ENCODE results near the gene TAF10.

The TAF10 gene

GRCh38 chr11:6576471-6577373 lies 35.3 kb downstream of the TAF10 start:
- DNase-seq: peak; percentile 35

DNA sequence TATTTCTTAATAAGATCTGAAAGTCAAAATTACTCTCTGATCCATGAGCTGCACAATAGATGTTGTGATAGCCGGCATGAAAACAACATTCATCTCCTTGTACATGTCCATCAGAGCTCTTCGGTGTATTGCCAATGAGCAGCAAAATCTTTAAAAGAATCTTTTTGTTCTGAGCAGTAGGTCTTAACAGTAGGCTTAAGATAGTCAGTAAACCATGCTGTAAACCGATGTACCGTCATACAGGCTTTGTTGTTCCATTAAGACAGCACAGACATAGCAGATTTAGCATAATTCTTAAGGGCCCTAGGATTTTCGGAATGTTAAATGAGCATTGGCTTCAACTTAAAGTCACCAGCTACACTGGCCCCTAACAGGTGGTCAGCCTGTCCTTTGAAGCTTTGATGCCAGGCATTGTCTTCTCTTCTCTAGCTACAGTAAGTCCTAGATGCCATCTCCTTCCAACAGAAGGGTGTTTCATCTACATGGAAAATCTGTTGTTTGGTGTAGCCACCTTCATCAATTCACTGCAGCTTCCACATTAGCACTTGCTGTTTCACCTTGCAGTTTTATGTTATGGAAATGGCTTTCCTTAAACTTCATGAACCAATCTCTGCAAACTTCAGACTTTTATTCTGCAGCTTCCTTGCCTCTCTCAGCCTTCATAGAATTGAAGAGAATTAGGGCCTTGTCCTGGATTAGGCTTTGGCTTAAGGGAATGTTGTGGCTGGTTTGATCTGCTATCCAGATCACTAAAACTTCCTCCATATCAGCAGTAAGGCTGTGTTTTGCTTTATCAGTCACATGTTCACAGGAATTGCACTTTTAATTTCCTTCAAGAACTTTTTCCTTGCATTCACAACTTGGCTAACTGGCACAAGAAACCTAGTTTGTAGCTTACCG lies 37.0 kb downstream of the TAF10 start:
- DNase-seq: no peak

GRCh38 chr11:6572215-6572614 lies 39.8 kb downstream of the TAF10 start:
- DNase-seq: no peak

DNA sequence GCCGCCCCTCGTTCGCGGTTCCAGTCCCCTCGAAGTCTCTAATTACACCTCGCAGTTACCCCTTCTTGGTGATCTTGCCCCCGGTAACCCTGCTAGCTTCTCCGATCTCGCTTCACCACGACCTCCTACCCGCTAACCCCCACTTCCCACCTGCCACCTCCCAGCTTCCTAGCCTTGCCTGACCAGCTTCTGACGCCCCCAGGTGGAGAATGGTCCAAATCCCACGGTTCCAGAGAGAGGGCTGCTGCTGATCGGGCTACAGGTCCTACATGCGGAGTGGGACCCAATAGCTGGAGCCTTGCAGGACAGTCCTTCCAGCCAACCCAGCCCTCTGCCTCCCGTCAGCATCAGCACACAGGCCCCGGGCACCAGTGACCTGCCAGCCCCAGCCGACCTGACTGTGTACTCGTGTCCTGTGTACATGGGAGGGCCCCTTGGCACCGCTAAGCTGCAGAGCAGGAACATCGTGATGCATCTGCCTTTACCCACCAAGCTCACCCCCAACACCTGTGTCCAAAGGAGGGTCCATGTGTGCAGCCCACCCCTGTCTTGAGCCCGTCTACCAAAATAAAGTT lies 40.5 kb downstream of the TAF10 start:
- DNase-seq: no peak

DNA sequence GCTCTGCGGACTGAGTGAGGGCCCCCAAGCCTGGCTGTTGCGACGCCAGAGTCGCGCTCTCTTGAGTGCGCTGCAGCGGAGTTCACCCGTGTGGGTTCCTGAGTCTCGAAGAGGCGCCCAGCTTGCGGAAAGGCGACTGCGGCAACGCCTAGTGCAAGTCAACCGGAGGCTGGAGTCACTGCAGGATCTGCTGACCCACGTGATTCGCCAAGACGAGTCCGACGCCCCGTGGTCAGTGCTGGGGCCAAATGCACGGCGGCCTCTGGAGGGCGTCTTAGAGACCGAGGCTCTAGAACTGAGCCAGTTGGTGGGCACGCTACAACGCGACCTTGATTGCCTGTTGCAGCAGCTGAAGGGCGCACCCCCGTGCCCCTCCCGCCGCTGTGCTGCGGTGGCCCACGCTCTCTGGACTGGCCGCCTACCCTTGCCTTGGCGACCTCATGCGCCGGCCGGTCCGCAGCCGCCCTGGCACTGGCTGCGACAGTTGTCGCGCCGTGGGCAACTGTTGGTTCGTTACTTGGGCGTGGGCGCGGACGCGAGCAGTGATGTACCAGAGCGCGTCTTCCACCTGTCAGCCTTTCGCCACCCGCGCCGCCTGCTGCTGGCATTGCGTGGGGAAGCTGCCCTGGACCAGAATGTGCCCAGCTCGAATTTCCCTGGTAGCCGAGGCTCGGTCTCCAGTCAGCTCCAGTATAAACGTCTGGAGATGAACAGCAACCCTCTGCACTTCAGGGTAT lies 41.2 kb downstream of the TAF10 start:
- DNase-seq: no peak

DNA sequence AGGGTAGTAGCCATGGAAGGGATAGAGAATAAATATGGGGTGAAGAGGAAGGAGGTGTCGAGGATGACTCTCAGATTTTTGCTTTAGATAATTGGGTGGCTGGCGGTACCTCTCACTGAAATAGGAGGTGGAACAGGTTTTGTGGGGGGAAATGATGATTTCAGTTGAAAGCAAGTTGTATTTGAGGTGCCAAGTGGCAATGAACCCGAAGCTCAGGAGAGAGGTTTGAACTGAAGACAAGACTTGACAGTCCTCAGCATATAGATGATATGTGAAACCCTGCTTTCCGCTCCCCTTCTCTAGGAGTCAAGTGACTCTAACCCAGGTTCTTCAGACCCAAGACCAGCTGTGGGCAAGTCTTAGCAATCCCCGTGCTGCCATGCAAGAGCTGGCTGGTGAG lies 42.3 kb downstream of the TAF10 start:
- DNase-seq: no peak

DNA sequence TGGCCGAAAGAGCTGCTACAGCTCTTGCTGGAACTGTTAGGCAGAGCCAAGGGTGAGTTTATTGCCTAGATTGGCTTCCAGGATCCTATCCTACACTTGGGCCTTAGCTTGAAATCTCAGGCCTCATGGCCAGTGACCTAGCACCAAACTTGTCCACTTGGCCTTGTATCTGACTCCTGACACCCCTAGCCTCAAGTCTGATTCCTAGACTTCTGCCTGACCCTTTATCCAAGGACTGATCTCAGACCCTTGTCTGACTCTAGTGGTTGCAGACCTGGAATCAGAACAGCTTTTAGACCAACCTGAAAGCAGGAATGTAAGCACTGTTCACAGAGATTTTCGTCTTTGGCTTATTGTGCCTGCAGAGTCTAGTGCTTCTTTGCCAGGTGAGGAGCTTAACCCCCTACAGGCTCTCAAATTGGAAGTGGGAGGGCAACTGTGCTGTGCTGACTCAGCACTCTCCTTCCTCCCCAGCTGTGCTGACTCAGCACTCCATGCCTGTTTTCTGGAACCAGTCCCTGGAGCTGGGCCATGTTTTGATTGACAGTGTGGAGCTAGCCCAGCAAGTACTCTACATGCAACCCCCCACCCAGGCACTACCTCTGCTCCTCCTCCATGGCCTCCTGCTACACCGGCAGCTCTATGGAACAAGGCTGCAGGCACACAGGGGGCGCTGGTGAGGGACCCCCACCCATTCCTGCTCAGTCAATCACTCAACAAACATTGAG lies 43.7 kb downstream of the TAF10 start:
- DNase-seq: peak; percentile 52

GRCh38 chr11:6567371-6567745 lies 44.7 kb downstream of the TAF10 start:
- DNase-seq: no peak

DNA sequence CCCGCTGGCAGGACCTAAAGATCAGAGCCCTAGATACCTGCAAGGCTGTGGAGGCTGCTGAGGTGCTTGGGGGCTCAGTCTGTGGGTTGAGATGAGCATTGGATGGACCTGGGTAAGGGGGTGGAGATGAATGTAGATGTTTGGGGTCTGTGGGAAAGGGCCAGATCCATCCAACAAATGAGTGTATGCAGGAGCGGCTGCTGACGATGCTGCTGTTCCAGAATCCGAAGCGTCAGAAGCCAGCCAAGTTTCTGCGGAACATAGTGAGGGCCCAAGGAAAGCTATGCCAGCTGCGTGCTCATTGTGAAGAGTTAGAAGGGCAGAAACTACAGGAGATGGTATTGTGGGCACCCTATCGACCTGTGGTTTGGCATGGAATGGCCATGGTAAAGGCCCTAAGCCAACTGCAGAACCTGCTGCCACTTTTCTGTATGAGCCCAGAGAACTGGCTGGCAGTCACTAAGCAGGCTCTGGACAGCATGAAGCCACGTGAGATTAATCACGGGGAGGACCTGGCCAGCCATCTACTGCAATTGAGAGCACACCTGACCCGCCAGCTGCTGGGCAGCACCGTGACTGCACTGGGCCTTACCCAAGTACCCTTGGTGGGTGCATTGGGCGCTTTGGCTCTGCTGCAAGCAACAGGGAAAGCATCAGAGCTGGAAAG lies 45.2 kb downstream of the TAF10 start:
- peak; percentile 24 for DNase-seq

- no peak for DNase-seq
These were observed 45.9 kb downstream of the TAF10 start for GRCh38 chr11:6565988-6566703.

DNA sequence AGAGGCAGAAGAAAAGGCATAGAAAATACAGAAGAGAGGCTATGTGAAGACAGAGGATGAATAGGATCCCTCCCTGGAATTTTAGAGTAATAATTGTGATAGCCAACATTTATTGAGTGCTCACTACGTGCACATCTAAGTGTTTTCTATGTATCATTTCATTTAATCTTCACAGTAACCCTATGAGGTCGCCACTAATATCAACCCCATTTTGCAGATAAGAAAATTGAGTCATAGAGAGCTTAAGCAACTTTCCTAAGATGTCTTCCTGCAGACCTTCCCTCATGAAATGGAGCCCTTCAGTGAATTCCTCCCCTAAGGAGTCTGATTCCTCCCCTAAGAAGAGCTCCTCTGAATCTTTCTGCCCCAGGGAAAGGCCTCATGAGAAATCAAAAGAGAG lies 46.7 kb downstream of the TAF10 start:
- no peak for DNase-seq

DNA sequence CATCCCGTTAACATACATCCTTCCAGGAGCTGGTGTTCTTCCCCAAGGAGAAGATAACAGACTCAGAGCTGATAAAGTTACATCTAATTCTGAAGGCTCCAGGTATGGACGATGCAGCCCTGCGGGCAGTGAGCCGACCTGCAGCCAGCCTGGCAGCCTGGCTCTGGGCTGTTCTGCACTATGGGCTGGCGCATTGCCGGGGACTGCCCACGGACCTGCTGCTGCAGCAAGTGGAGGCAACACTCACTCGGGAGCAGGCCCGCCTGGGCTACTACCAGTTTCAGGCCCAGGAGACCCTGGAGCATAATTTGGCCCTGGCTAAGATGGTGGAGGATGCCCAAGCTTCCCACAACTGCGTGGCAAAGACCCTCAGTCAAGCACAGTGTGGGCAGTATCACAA lies 48.3 kb downstream of the TAF10 start:
- no peak for DNase-seq

- DNase-seq: no peak
These were observed 48.8 kb downstream of the TAF10 start for GRCh38 chr11:6563121-6563619.

DNA sequence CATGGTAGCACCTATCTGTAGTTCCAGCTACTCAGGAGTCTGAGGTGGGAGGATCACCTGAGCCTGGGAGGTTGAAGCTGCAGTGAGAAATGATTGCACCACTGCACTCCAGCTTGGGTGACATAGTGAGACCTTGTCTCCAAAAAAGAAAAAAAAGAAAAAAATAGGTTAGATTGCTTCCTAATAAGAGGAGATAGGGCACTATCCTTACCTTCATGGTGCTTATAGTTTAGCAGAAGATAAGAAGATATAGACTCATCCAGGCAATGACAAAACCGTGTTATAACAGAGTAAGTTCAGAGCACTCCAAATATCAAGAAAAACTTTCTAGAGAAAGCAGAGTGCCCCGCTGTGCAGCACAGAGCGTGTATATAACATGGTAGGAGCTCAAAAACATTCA lies 50.7 kb downstream of the TAF10 start:
- DNase-seq: no peak
